Measurements from ENCODE around the gene SPECC1L.

DNA sequence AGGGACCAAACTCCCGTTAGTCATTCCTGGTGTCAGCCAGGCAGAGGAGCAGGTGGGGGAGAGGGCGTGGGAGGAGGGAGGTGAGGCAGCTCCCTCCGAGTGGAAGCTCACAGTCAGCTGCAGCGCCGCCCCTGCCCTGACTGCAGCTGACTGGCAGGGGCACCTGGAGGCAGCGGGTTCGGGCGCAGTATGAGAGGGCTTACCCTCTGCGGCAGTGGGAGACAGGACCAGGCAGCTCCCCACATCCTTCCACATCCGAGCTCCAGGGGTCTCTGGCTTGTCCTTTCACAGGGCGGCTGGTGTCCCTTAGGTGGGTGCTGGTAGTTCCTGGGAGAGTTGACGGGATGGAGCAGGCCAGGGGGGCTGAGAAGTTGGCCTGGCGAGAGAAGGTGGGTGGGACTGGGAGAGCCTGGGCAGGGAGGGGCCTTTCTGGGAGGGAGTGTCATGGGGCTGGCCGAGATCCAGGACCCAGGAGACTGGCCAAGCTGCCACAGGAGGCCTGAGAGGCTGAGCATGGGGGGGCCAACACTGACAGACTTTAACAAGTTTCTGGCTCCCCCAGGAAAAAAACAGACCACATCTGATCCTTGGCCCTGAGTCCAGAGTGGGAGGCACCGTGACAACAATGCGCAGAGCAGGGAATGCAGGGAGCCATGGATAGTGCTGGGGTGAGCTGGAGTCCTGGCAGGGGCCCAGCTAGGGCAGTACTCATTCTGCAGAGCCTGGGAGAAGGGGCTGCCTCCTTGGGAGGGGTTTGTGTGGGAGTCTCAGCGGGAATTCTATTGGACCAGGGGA is 161.6 kb downstream of the SPECC1L start:
- TF ChIP-seq POLR2AphosphoS5 (IDR thresholded peaks at IDR 0.05) (no peak), CTCF (IDR thresholded peaks at IDR 0.05) (no peak)

All from stomach (tissue), 4 donors.